OCI-LY7 (cell line): ENCODE results near the gene TC2N.

Experiments used
- CTCF ChIP-seq: fragments of 200-600 bp; sonication (generic); conservative IDR thresholded peaks from 2 replicates; pipeline ENCODE4 v1.5.1; 2014; ENCODE audit warnings: mild to moderate bottlenecking, antibody characterized with exemption, low read length, moderate library complexity, mixed read lengths
- EZH2phosphoT487 ChIP-seq: fragments of 200-600 bp; sonication (generic); IDR thresholded peaks from 2 replicates; pipeline ENCODE4 v1.6.1; 2018; ENCODE audit warnings: low read depth, borderline replicate concordance, mild to moderate bottlenecking, mixed run types, antibody characterized with exemption, low read length, moderate library complexity, mixed read lengths

- TF ChIP-seq CTCF, result no peak
- no peak for TF ChIP-seq EZH2phosphoT487
Observed at GRCh38 chr14:91834571-91834970, 32.8 kb downstream of the TC2N start.
